HG03039 (cell line): Measurements from ENCODE around the gene LSM5.

Experiments
- ATAC-seq: cut with Tn5 transposase; IDR thresholded peaks from one replicate; pipeline ENCODE4 v1.9.1; 2021; ENCODE audit warnings: mild to moderate bottlenecking, moderate library complexity; ENCODE audit not compliant: unreplicated experiment

LSM5 gene

DNA sequence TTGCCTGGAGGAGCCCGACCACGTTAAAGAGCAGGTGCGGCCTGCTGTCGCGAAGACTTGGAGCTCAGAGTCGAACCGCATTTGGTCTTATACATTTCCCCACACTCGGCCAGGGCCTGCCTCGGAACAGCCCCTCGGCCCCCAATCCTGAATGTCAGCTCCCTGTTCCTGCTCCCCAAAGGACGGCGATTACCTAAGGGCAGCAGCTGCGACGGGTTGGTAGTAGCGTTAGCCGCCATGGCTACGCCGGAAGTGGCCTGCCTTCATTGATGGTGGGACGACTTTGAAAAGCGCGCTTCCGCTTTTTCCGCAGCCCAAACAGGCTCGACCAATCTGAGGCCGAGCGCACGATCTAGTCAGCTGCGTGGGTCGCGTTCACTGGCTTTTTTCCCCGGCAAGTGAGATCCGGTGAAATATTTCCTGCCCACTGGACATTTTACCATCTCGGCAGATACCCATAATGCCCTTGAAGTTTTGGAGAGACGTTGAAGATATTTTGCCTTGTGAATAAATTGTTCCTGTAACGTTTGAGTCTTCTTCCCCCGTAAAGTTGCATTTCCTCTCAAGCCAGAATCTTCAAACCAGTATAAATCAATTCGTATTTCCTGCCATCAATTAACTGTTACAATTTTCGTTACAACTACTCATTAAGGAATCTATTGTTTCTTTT lies at the start of gene LSM5:
TSS of gene LSM5 (minus strand) at position 254 of the 670 bp plus-strand sequence. CDS start at position 239, 15 bp downstream.
- ATAC-seq, result peak; percentile 83

DNA sequence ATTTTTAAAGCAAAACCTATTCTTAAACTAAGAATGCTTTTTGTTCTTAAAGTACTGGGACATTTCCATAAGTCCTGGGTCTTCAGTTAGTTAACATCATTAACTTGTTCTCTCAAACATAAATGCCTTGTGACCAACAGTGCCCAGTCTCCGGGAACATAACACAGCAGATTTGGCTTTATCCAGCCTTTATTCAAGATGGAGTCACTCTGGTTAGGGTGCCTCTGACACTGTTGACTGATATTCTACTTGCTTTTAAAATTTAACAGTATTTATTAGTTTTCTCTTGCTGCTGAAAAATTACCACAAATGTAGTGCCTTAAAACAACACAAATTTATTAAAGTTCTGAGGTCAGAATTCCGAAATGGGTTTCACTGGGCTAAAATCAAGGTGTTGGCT lies 49.2 kb upstream of the LSM5 start:
- no peak for ATAC-seq

DNA sequence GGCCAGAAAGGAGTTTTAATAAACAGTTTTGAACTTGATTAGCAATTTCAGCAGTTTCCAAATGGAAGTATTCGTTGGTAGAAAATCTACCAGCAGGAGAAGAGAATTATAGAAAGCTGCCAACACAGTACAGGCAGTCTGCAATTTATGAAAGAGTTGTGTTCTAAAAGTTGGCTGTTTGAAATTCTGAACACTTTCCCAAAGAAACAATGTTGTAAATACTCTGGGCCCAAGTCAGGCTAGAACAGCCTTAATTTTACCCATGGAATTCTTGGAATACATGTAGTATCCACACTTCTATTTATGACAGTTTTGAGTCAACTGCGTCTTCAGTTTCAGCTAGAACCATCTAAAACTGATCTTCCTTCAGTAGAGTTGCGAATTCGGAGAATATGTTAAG lies 47.6 kb upstream of the LSM5 start:
- ATAC-seq, result no peak

DNA sequence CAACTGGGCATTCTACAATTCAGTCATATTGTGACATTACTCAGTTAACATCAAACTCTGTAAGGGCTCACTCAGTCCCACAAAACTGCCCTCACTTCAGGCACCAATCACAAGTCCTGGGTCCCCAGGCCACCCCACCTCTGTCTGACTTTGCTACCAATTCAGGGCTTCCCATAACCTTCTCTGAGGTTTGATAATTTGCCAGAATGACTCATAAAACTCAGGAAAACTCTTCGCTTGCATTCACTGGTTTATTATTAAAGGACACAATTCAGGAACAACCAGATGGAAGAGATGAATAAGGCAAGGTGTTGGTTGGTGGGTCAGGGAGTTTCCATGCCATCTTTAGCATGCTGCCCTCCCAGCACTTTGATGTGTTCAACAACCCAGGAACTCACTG lies 46.4 kb upstream of the LSM5 start:
- ATAC-seq, result no peak

- ATAC-seq, result no peak
These were observed 45.8 kb upstream of the LSM5 start for GRCh38 chr7:32536016-32536415.

GRCh38 chr7:32535162-32535702 lies 45.1 kb upstream of the LSM5 start:
- ATAC-seq, result no peak

GRCh38 chr7:32533276-32534029 lies 43.3 kb upstream of the LSM5 start:
- ATAC-seq, result no peak

GRCh38 chr7:32532716-32533115 lies 42.5 kb upstream of the LSM5 start:
- no peak for ATAC-seq

DNA sequence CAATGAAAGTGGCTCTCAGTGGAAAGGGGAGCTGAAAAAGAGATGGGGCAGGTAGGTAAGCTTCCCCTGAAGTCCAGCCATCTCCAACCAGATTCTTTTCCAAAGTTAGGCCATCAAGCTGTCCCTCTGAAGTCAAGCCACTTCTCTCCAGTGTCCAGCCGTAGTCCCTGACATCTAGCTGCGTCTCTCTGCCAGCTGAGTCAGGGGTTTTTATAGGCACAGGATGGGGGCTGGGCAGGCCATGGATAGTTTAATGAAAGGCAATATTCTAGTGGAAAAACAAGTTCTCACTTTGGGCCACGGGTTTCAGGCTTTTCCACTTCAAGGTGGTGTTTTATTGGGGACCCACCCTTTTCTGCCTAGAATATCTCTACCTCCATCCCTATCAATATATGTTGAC lies 41.9 kb upstream of the LSM5 start:
- no peak for ATAC-seq

DNA sequence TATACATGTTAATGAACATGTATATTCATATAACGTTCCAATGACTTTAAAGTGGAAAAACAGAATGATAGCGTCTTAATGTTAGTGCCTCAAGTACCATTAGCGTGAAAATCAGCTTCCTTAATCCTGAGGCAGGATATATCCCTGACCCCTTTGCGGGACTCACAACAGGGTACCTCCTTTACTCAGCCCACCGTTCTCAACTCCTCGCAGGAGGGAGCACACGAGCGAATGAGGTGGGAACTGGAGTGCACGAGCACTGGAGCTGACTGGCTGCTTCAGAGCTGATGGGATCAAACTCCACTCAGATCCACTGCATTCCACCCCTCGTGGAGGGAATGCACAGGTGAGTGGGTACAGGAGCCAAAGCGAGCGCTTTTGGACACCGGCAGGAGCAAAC lies 41.2 kb upstream of the LSM5 start:
- no peak for ATAC-seq

- ATAC-seq, result no peak
These were observed 35.7 kb upstream of the LSM5 start for GRCh38 chr7:32525839-32526238.

GRCh38 chr7:32524631-32525030 lies 34.5 kb upstream of the LSM5 start:
- ATAC-seq, result no peak

GRCh38 chr7:32522746-32523530 lies 32.8 kb upstream of the LSM5 start:
- ATAC-seq, result no peak

DNA sequence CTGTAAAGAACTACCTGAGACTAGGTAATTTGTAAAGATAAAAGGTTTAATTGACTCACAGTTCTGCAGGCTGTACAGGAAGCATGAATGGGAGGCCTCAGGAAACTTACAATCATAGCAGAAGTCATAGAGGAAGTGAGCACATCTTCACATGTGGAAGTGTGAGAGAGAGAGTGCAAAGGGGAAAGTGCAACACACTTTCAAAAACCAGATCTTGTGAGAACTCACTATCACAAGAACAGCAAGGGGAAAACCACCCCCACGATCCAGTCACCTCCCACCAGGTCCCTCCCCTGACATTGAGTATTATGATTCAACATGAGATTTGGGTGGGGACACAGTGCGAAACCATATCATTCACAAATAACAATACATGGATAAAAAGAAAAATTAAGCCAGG lies 29.6 kb upstream of the LSM5 start:
- ATAC-seq, result no peak

DNA sequence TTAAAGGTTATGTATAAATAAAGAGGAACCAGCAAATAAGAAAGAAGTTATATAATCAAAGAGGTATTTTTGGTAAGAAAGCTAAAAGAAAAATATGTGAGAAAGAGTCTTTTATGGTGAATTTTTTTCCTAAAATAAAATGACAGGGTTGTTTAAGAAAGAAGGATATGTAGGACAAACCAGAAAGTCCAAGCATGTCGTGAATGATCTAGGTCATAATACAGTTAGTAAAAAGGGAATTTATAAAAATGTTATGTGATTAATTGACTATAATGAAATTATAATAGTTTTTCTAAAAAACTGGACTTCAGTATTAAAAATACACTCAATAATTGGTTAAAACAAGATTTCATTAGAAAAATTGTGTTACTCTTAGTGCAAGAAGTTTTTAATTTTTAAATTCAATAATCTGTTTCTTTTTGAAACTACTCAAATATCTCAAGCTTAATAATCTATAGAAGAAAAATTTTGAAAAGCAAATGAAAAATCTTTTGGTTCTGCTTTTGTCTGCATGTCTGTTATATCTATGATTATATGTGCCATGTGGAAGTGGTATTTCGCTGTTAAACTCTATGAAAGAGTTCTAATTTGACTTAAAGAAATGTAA lies 28.5 kb upstream of the LSM5 start:
- no peak for ATAC-seq

GRCh38 chr7:32516551-32517100 lies 26.4 kb upstream of the LSM5 start:
- ATAC-seq, result no peak

GRCh38 chr7:32515890-32516550 lies 25.8 kb upstream of the LSM5 start:
- ATAC-seq, result peak; percentile 88

GRCh38 chr7:32513210-32513609 lies 23.0 kb upstream of the LSM5 start:
- ATAC-seq, result no peak

GRCh38 chr7:32511791-32512190 lies 21.6 kb upstream of the LSM5 start:
- no peak for ATAC-seq

DNA sequence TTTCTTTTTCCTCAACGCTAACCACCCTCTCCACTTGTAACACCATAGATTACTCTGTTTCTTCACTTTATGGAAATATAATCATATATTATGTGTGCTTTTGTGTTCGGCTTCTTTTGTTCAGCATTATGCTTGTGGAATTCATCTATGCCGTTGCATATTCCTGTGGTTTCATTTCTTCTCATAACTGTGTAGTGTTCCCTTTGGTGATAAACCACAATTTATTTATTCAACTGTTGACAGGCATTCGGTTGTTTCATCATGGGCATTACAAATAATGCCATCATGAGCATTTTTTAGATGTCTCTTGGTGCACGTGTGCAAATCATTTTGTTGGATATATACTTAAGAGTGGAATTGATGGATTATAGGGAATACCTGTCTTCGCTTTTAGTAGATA lies 17.2 kb upstream of the LSM5 start:
- no peak for ATAC-seq
